ENCODE measurements around the gene ELP5. TPM values are rescaled to one million over a fixed set of nuclear protein-coding genes. Genes with fewer than 3 reads are reported as not detected.

The ELP5 gene, protein sequence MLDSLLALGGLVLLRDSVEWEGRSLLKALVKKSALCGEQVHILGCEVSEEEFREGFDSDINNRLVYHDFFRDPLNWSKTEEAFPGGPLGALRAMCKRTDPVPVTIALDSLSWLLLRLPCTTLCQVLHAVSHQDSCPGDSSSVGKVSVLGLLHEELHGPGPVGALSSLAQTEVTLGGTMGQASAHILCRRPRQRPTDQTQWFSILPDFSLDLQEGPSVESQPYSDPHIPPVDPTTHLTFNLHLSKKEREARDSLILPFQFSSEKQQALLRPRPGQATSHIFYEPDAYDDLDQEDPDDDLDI
- total RNA-seq = 10 to 100 TPM; 49.6 to 52.4 TPM

DNA sequence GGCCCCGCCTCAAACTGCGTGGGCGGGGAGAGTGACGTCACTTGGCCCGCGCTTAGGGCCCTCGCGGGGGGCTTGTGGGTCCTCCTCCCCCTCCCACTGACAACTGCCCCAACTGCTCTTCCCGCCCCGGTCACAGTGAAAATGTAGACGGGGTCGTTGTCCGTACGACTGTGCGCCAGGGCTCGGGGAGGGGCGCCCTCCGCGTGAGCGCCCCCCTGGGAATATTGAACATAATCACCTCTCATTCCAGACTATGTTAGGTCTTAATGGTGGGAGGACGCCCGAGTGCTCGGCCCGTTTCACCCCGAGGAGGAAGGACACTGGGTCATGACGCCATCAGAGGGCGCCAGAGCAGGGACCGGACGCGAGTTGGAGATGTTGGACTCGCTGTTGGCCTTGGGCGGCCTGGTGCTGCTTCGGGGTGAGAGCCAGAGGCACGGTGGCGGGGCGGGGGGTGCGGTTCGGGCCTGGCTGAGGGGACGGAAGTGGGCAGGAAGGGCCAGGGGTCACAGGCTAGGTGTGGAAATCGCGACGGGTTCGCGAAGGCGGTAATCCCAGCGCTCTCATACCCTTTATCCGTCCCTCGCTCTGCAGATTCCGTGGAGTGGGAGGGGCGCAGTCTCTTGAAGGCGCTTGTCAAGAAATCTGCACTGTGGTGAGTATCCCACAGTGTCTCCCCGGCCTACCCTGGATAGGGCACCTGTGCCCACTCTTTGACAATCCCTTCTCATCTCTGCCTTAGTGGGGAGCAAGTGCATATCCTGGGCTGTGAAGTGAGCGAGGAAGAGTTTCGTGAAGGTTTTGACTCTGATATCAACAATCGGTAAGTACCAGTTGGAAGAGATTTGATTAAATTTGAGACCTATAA, at the start of gene ELP5:
ELP5 (plus strand) TSS at position 40 of the 868 bp plus-strand sequence; CDS start at position 376, 336 bp downstream.
- peak; percentile 94 for DNase-seq
- ChIA-PET CTCF (interaction anchor here (0.6 to 1.2 kb wide), 2 partner anchors 32 to 105 kb away, joined by 4 to 6 read pairs; no protein-coding TSS in a partner anchor), POLR2A (interaction anchor here (0.6 to 2.0 kb wide), 3 partner anchors 13 to 56 kb away, joined by 3 to 7 read pairs (median 5); partner anchors contain the start of genes DVL2 and PHF23)
- intact Hi-C loops (cut with micrococcal nuclease) = loop anchor here (1.0 to 5.0 kb wide), 8 partner anchors 13 to 435 kb away; partner anchors contain the start of genes EIF5A, FGF11, NEURL4 and PHF23
- peaks cover 28% of the 10 kb centered on the region for H3K36me3 Mint-ChIP-seq
- H3K4me3 Mint-ChIP-seq = peak within 1 kb of the TSS; percentile 96
- H3K4me1 Mint-ChIP-seq (ENCODE audit: low read depth) = peaks cover 40% of the 10 kb centered on the region
- H3K27me3 Mint-ChIP-seq = no peaks in the 10 kb centered on the region
- peak within 1 kb of the TSS; percentile 100 for H3K27ac Mint-ChIP-seq
- H3K9me3 Mint-ChIP-seq = no peaks in the 10 kb centered on the region

DNA sequence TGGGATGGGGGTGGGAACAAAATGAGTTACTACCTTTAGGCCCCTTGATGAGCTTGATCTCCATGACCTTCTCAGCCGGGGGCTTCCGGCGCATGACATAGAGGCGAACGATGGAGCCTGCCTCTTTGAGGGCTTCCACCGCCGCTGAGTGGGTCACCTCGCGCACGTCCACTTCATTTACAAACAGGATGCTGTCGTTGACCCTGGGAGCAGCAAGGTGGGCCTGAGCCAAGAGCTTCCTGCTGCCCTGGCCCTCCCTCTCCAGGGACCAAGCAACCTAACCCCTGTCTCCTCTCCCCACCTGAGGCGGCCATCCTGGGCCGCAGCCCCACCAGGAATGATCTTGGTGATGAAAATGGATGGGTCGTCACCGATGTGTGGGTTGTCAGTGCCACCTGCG, 48.6 kb upstream of the ELP5 start:
- POLR2A ChIA-PET = no interaction called here
- intact Hi-C loops (cut with micrococcal nuclease) = no loop called here
- CTCF ChIA-PET = interaction anchor here (1.1 kb wide), 1 partner anchor 93 kb away, joined by 3 read pairs; no protein-coding TSS in a partner anchor
- peaks cover 21% of the 10 kb centered on the region for H3K4me1 Mint-ChIP-seq (ENCODE audit: low read depth)
- H3K4me3 Mint-ChIP-seq = no peak overlapping the region
- H3K27me3 Mint-ChIP-seq = no peaks in the 10 kb centered on the region
- H3K36me3 Mint-ChIP-seq = no peaks in the 10 kb centered on the region
- no peak for DNase-seq
- no peak overlapping the region for H3K27ac Mint-ChIP-seq
- H3K9me3 Mint-ChIP-seq = no peaks in the 10 kb centered on the region

DNA sequence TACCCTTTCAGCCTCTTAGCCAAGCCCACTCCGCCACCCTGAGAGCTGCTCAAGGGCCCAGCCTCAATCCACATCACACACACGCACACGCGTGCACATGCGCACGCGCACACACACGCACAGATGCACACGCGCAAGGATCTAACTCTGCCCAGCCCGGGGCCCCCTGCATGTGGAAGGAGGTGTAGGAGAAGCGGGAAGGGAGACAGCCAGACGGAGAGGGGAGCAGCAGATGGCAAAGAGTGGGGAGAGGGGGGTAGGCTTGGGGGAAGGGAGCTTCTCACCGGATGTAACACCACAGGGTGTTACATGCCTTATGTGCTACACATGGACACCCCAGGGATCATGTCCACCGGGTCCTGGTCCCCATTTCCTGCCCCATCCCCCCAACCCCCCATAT, 47.7 kb upstream of the ELP5 start:
- intact Hi-C loops (cut with micrococcal nuclease) = no loop called here
- Mint-ChIP-seq H3K36me3 (no peaks in the 10 kb centered on the region), H3K27me3 (no peaks in the 10 kb centered on the region), H3K27ac (peak overlapping the region; percentile 30), H3K4me1 (ENCODE audit: low read depth) (peaks cover 21% of the 10 kb centered on the region), H3K9me3 (no peaks in the 10 kb centered on the region), H3K4me3 (peak overlapping the region; percentile 36)
- no peak for DNase-seq
- ChIA-PET CTCF (interaction anchor here (1.0 to 1.3 kb wide), 2 partner anchors 71 to 92 kb away, joined by 3 to 5 read pairs; no protein-coding TSS in a partner anchor), POLR2A (interaction anchor here (0.9 to 2.2 kb wide), 2 partner anchors 10 to 15 kb away, joined by 3 to 7 read pairs; partner anchors contain the start of gene DLG4)

DNA sequence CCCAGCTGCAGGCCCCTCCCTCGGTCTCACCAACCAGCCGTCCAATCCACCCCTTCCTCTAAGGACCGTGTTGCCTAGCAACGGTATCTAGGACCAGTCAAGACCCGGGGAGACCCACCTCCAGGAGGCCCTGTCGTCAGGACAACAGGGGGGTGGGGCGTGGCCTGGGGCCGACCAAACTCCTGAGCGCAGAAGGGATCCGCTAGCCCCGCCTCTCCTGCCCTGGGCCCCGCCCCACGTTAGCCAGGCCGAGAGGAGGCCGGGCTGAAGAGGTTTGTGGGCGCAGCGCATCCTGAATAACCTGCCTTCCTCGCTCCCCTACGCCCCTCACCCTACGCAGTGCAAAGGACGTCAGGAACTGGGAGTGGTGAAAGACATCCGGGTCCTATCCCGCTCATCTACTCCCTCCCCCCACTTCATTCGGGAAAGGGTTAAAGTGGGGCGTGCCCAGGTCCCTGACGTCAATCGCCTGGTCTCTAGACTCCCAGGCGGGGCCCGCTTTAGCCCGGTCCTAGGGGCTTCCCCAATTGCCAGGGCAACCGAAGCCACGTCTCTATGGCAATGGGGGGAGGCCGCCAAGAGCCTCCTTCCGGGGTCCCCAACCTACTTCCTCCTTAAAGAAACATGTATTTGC, 47.1 kb upstream of the ELP5 start:
- DNase-seq = peak; percentile 94
- Mint-ChIP-seq H3K27ac (peak overlapping the region; percentile 30), H3K4me3 (peak overlapping the region; percentile 36), H3K36me3 (no peaks in the 10 kb centered on the region), H3K27me3 (no peaks in the 10 kb centered on the region), H3K9me3 (no peaks in the 10 kb centered on the region), H3K4me1 (ENCODE audit: low read depth) (peaks cover 21% of the 10 kb centered on the region)
- POLR2A ChIA-PET = interaction anchor here (0.9 to 2.2 kb wide), 2 partner anchors 9 to 14 kb away, joined by 3 to 7 read pairs; partner anchors contain the start of gene DLG4
- intact Hi-C loops (cut with micrococcal nuclease) = loop anchor here (1.0 kb wide), 1 partner anchor 9 kb away; no protein-coding TSS in a partner anchor
- CTCF ChIA-PET = interaction anchor here (1.0 to 1.3 kb wide), 2 partner anchors 72 to 91 kb away, joined by 3 to 5 read pairs; no protein-coding TSS in a partner anchor

DNA sequence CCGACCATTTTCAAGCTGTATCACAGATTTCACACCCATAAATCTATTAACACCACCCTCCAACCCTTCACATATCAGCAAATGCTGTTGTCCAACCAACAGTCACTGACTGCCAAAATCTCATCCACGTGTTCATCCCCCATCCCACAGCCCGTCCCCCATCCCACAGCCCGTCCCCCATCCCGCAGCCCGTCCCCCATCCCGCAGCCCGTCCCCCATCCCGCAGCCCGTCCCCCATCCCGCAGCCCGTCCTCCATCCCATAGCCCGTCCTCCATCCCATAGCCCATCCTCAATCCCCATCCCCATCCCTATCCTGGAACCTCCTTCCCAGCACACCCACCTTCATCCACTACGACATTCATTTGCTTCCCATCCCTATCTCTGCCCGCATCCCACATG, 46.5 kb upstream of the ELP5 start:
- Mint-ChIP-seq H3K4me3 (peak overlapping the region; percentile 36), H3K4me1 (ENCODE audit: low read depth) (peaks cover 21% of the 10 kb centered on the region), H3K9me3 (no peaks in the 10 kb centered on the region), H3K27me3 (no peaks in the 10 kb centered on the region), H3K36me3 (no peaks in the 10 kb centered on the region), H3K27ac (peak overlapping the region; percentile 30)
- intact Hi-C loops (cut with micrococcal nuclease) = loop anchor here (1.0 kb wide), 1 partner anchor 9 kb away; no protein-coding TSS in a partner anchor
- DNase-seq = no peak
- POLR2A ChIA-PET = interaction anchor here (2.2 kb wide), 1 partner anchor 9 kb away, joined by 7 read pairs; no protein-coding TSS in a partner anchor
- CTCF ChIA-PET = interaction anchor here (1.3 kb wide), 1 partner anchor 91 kb away, joined by 5 read pairs; no protein-coding TSS in a partner anchor

DNA sequence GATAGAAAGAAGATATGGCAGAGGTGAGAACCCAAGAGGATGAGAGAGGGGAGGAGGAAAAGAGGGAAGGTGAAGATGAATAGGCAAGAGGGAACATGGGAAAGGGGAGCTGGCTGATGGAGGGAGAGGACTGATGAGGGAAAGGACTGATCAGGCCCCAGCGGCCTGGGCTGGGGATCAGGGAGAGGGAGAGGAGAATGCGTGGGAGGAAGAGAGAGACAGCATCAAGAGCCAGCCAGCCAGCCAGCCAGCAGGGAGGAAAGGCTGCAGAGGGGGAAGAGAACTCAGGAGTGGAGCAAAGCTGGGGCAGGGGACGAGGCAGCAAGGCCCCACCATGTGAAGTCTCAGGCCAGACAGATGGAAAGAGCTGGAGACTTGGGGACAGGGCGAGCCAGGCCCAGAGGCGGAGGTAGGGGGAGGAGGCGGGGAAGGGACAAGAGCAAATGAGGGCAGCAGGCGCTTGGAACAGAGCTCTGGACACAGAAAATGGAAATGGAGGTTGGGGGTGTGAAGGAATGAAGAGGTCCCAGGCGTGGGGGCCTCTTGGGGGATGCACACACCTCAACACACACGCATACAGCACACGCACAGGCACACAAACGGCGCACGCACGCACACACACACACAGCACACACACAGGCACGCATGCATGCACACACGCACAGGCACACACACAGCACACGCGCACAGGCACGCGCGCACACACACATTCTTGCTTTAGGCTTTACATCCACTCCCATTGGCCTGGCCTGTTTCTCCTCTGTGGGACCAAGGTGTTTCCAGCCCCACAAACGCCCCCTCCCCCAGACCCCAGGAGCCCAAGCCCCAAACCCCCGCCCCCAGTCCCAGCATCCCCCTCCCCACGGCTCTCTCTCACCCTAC, 44.7 kb upstream of the ELP5 start:
- Mint-ChIP-seq H3K36me3 (no peaks in the 10 kb centered on the region), H3K4me3 (no peak overlapping the region), H3K9me3 (no peaks in the 10 kb centered on the region), H3K27ac (no peak overlapping the region), H3K4me1 (ENCODE audit: low read depth) (peaks cover 21% of the 10 kb centered on the region), H3K27me3 (peaks cover 6% of the 10 kb centered on the region)
- ChIA-PET POLR2A (no interaction called here), CTCF (no interaction called here)
- intact Hi-C loops (cut with micrococcal nuclease) = no loop called here
- no peak for DNase-seq

DNA sequence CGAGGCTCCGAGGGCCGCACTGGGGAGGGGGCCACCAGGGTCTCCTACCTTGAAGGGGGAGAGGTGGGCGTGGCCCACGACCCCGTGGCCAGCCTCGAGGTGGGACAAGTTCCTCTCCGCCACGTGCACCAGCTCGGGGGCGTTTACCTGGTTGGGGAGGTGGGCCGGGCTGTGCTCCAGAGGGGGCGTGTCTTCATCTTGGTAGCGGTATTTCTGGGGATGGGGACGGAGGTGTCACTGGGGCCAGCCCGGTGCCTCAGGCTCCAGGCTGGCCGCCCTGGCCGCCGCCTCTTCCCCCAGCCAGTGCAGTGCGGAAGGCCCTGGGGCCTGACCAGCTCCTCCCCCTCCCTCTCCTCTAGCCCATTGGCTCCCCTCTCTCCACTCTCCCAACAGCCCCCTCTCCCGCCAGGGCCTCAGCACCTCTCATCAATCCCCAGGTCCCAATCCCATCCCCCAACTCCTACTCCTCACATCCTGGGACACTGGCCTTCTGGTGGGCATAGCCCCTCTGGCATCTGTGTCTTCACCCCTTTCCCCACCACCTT, 43.9 kb upstream of the ELP5 start:
- CTCF ChIA-PET = no interaction called here
- no peak overlapping the region for H3K27ac Mint-ChIP-seq
- no peaks in the 10 kb centered on the region for H3K36me3 Mint-ChIP-seq
- H3K4me3 Mint-ChIP-seq = no peak overlapping the region
- peaks cover 6% of the 10 kb centered on the region for H3K27me3 Mint-ChIP-seq
- H3K4me1 Mint-ChIP-seq (ENCODE audit: low read depth) = peaks cover 21% of the 10 kb centered on the region
- no peaks in the 10 kb centered on the region for H3K9me3 Mint-ChIP-seq
- DNase-seq = no peak
- POLR2A ChIA-PET = no interaction called here
- intact Hi-C loops (cut with micrococcal nuclease) = no loop called here

DNA sequence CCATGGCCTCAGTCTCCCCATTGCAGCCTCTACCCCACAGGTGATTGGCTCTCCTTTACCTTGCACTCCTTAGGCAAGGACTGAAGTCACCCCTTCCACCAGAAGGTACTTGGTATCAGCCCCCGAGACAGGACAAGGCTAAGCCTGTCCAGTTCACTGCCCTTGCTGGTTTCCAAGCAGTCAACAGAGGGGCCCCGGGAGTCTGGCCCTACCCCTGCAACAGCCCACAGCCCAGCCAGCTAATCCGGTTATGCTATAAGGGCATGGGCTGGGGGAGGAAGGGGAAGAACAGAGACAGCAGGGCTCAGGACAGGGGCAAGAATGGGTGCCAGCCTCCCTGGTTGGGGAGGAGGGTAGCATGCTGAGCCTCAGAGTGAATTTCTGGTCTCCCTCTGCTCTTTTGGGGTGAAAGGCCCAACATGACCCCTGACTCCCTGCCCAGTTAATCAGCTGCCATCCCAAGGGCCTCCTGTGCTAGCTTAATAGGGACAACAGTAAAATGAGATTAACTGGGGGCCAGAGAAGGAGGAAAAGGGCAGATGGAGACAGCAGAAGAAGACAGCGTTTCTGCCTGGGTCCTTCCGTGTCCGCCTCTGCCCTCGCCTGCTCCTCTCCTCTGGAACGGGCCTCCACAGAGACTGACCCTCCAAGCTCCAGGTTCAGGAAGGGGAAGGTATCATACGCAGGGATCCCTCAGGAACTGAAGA, 43.1 kb upstream of the ELP5 start:
- H3K27ac Mint-ChIP-seq = no peak overlapping the region
- H3K4me3 Mint-ChIP-seq = no peak overlapping the region
- H3K36me3 Mint-ChIP-seq = no peaks in the 10 kb centered on the region
- DNase-seq = no peak
- POLR2A ChIA-PET = no interaction called here
- H3K9me3 Mint-ChIP-seq = no peaks in the 10 kb centered on the region
- intact Hi-C loops (cut with micrococcal nuclease) = no loop called here
- H3K4me1 Mint-ChIP-seq (ENCODE audit: low read depth) = peaks cover 25% of the 10 kb centered on the region
- CTCF ChIA-PET = no interaction called here
- peaks cover 6% of the 10 kb centered on the region for H3K27me3 Mint-ChIP-seq

DNA sequence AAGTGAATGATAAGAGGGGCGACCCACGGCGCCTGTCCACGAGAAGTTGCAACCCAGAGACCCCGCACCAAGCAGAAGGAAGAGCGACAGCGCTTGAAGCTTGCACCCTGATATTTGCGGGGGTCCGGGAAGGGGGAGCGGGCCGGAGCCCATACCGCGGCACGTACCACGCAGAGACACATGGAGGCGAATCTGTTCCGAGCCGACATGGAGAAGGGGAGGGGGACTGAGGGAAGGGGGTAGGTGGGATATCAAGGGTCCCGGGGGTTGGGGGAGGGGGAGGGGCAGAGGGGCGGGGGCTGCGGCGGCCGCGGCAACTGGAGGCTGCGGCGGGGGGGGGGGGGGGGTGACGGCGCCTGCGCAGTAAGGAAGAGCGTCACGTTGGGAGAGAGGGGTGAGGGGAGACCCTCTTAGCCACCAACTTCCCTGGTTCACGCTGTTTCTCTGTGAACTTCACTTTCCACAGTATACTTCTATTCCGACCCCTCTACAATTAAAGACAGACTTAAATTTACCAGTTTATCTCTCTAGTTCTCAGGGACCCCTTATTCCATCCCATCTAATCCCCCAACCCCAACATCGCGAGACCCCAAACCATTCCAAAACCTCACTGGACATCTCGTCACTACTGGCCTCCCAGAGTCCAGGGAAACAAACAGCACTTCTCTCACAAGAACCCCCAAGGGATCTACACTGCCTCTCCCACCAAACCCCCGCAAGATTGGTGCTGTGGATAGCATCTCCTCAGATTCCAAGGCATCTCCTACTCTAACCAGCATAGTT, 40.3 kb upstream of the ELP5 start:
- H3K9me3 Mint-ChIP-seq = no peaks in the 10 kb centered on the region
- H3K36me3 Mint-ChIP-seq = no peaks in the 10 kb centered on the region
- ChIA-PET POLR2A (no interaction called here), CTCF (no interaction called here)
- H3K27ac Mint-ChIP-seq = no peak overlapping the region
- H3K27me3 Mint-ChIP-seq = peaks cover 7% of the 10 kb centered on the region
- DNase-seq = no peak
- peaks cover 31% of the 10 kb centered on the region for H3K4me1 Mint-ChIP-seq (ENCODE audit: low read depth)
- intact Hi-C loops (cut with micrococcal nuclease) = no loop called here
- no peak overlapping the region for H3K4me3 Mint-ChIP-seq

DNA sequence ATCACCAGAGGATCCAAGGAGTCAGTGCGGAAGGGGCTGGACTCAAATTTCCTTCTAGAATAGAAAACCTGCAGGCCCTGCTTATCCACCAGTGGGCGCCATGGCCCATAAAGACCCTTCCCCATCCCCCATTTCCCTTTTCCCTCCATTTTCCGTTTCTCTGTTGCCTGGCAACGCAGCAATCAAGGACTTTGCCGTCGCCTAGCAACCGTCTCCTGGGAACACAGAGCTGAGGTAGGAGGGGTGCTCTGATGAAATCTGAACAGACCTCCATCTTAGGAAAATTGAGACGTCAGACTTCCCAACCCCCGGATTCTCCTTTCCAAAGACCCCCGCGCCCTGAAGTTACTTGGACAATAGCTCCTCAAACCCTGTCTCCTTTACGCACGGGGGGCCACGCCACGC, 38.1 kb upstream of the ELP5 start:
- DNase-seq = peak; percentile 80
- ChIA-PET CTCF (interaction anchor here (1.0 to 2.4 kb wide), 6 partner anchors 21 to 168 kb away, joined by 4 to 10 read pairs (median 4); partner anchors contain the start of genes DVL2 and NEURL4), POLR2A (interaction anchor here (0.5 to 1.7 kb wide), 4 partner anchors 9 to 178 kb away, joined by 3 to 7 read pairs (median 4); partner anchors contain the start of gene SLC16A13)
- Mint-ChIP-seq H3K4me1 (ENCODE audit: low read depth) (peaks cover 46% of the 10 kb centered on the region), H3K36me3 (no peaks in the 10 kb centered on the region), H3K27me3 (peaks cover 7% of the 10 kb centered on the region), H3K27ac (peak overlapping the region; percentile 89), H3K4me3 (peak overlapping the region; percentile 85), H3K9me3 (no peaks in the 10 kb centered on the region)
- intact Hi-C loops (cut with micrococcal nuclease) = loop anchor here (1.0 to 2.0 kb wide), 5 partner anchors 9 to 93 kb away; partner anchors contain the start of genes DVL2, EIF5A, ELP5 and PHF23

Measured in activated CD4-positive, alpha-beta memory T cell treated with anti-CD3 and anti-CD28 coated beads for 36 hours (primary cell).